Testis (tissue), 3 donors: ENCODE data around the gene MPP1. TPM values are rescaled to one million over a fixed set of nuclear protein-coding genes. Genes with fewer than 3 reads are reported as not detected.

Experiments used
- DNase-seq: peaks from one replicate; pipeline ENCODE4 v3.0.0-alpha.2; 2019
- H3K27ac ChIP-seq, 2 donors: fragments of 200-600 bp; sonication (generic); one replicate each; pipeline ENCODE4 v1.5.1; 2019
- H3K27me3 ChIP-seq: fragments of 200-600 bp; sonication (generic); one replicate; pipeline ENCODE4 v1.5.1; 2019
- H3K36me3 ChIP-seq: fragments of 200-600 bp; sonication (generic); one replicate; pipeline ENCODE4 v1.5.1; 2017; ENCODE audit warnings: low read depth; ENCODE audit errors: missing control alignments
- H3K4me1 ChIP-seq: fragments of 200-600 bp; sonication (generic); one replicate; pipeline ENCODE4 v1.5.1; 2019
- H3K4me3 ChIP-seq, 2 donors: fragments of 200-600 bp; sonication (generic); one replicate each; pipeline ENCODE4 v1.5.1; 2017 to 2019
- H3K9me3 ChIP-seq: fragments of 200-600 bp; sonication (generic); one replicate; pipeline ENCODE4 v1.5.1; 2017
- POLR2A ChIP-seq: fragments of 450-650 bp; IDR thresholded peaks from one replicate; pipeline ENCODE4 v1.6.1; 2017; ENCODE audit warnings: antibody characterized with exemption, mild to moderate bottlenecking, moderate library complexity
- WGBS, 2 donors: methylation state at CpG; one replicate each; pipeline ENCODE4 v1.1.5; 2018; 5-methylcytosine and 5-hydroxymethylcytosine counted together
- intact Hi-C: fragments of 100-400 bp; cut with DNase I; formaldehyde crosslinking; loops from one replicate; pipeline ENCODE4 v1.15.1; 2023; ENCODE audit warnings: low total_unique reads
- polyA plus RNA-seq: library from polyadenylated mRNA; stranded (reverse); fragments of 350-450 nt; fragmentation: Illumina TruSeq; extraction: RNeasy Lipid Tissue Mini Kit (QIAGEN cat#74804); gene quantifications from one replicate; pipeline ENCODE4 v1.2.3, GENCODE V29; 2014; ENCODE audit warnings: low read depth, low replicate concordance; ENCODE audit not compliant: insufficient read depth
- total RNA-seq, 2 donors: library from RNA; depleted of rRNA; stranded (reverse); fragments of >200 nt; gene quantifications; one replicate each; pipeline ENCODE4 v1.2.3, GENCODE V29; 2016
- TF ChIP-seq, protein P1 (sequence below), 3 experiments: fragments of 450-650 bp in 2 of 3; fragments of 200-600 bp in 1 of 3; sonication (generic) in 1 of 3; IDR thresholded peaks; one replicate each; pipeline ENCODE4 v1.5.1; 2016 to 2019; ENCODE audit warnings: antibody characterized with exemption in 3 of 3, mild to moderate bottlenecking in 2 of 3, moderate library complexity in 1 of 3

Gene MPP1
- total and polyA plus RNA-seq, 3 donors from 2014 or later = 21.9 to 46.2 (median 36.4) TPM

DNA sequence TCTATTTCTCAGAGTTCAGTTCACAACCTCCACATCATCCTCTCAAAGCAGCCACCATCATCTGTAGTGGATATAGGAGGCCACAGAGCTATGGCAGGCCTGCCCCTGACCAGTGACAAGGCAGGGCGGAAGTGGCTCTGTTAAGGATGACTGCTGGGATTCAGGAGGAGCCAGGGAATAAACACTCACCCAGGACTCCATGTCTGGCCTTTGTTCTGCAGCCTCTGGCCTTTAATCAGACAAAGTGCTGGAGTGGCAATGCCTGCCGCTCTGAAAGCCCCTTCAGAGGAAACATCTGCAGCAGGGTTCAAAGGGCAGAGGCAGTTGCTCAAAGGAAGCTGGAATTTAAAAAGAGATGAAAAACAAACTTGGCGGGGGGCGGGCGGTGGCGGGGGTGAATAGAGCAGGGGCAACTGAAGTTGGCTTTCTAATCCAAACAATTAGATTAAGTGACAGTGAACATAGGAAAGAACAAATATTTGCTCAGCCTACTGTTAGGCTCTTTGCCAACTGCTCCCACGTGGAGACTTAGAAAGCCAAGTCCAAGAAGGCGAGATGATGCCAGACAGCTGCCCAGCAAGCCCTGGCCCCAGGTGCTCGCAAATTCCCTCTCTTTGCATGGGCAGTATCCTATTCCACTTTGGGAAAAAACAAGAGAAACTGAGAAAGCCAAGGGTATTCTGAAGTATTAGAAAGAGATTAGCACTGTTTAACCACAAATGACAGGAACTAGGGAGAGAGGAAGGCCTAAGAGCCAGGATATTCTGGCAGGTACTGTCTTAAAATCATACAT is 5.5 kb downstream of the MPP1 start:
- intact Hi-C loops = no loop called here
- H3K36me3 ChIP-seq = no peaks in the 10 kb centered on the region
- TF ChIP-seq POLR2A = no peak
- TF ChIP-seq, protein P1, sequence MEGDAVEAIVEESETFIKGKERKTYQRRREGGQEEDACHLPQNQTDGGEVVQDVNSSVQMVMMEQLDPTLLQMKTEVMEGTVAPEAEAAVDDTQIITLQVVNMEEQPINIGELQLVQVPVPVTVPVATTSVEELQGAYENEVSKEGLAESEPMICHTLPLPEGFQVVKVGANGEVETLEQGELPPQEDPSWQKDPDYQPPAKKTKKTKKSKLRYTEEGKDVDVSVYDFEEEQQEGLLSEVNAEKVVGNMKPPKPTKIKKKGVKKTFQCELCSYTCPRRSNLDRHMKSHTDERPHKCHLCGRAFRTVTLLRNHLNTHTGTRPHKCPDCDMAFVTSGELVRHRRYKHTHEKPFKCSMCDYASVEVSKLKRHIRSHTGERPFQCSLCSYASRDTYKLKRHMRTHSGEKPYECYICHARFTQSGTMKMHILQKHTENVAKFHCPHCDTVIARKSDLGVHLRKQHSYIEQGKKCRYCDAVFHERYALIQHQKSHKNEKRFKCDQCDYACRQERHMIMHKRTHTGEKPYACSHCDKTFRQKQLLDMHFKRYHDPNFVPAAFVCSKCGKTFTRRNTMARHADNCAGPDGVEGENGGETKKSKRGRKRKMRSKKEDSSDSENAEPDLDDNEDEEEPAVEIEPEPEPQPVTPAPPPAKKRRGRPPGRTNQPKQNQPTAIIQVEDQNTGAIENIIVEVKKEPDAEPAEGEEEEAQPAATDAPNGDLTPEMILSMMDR (IDR thresholded peaks at IDR 0.05) = no peak
- H3K4me1 ChIP-seq = peaks cover 6% of the 10 kb centered on the region
- DNase-seq = peak; percentile 52
- WGBS, 2 donors = 52 to 69% methylated on average over 6 to 9 of the region's 9 CpGs
- H3K4me3 ChIP-seq = no peak overlapping the region
- H3K27ac ChIP-seq = no peak overlapping the region
- H3K9me3 ChIP-seq = no peaks in the 10 kb centered on the region
- no peaks in the 10 kb centered on the region for H3K27me3 ChIP-seq

DNA sequence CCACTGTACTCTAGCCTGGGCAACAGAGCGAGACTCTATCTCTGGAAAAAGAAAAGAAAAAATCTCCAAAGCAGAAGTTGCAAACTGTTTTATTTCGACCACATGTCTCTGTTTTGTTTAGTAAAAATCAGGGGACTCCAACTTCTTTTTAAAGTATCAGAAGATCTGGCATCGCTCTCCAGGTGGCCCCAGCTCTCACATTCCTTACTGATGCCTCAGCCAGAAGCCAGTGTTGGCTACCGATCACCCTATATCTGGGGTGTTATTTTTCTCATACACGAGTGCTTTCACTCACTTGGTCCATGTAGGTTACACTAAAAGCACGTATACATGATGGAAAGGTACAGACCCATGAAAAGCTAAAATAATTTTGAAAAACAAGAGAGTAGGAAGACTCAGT is 8.3 kb downstream of the MPP1 start:
- H3K4me3 ChIP-seq = no peak overlapping the region

DNA sequence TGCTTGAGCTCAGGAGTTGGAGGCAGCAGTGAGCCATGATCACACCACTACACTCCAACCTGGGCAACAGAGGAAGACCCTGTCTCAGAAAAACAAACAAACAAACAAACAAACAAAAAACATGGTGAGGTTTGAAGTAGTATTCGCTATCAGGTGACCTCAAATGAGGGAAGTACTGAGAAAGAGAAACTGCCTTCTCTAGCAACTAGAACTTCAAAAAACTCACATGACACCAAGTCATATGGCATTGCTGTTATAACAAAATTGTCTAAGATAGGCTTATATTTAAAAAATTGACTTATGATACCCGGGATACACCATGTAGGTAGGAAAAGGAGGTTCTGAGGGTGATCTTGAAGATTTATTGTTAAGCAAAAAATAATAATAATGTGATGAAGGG is 10.3 kb downstream of the MPP1 start:
- no peaks in the 10 kb centered on the region for H3K36me3 ChIP-seq
- 89 to 90% methylated on average over 2 of the region's 2 CpGs for WGBS, 2 donors
- TF ChIP-seq, protein P1 (IDR thresholded peaks at IDR 0.05) = no peak
- no peak for TF ChIP-seq POLR2A
- H3K9me3 ChIP-seq = no peaks in the 10 kb centered on the region
- H3K4me1 ChIP-seq = peaks cover 6% of the 10 kb centered on the region
- H3K27me3 ChIP-seq = no peaks in the 10 kb centered on the region
- intact Hi-C loops = no loop called here
- H3K27ac ChIP-seq = no peak overlapping the region
- no peak overlapping the region for H3K4me3 ChIP-seq
- DNase-seq = no peak

More for the DNA sequence above, 8.3 kb downstream of the MPP1 start:
- 77 to 85% methylated on average over 5 to 6 of the region's 6 CpGs for WGBS, 2 donors
- Histone ChIP-seq H3K27me3 (no peaks in the 10 kb centered on the region), H3K4me1 (peaks cover 6% of the 10 kb centered on the region), H3K36me3 (no peaks in the 10 kb centered on the region), H3K27ac (no peak overlapping the region), H3K9me3 (no peaks in the 10 kb centered on the region)
- no peak for DNase-seq
- no peak for TF ChIP-seq POLR2A
- TF ChIP-seq, protein P1 (IDR thresholded peaks at IDR 0.05) = no peak
- intact Hi-C loops = no loop called here

DNA sequence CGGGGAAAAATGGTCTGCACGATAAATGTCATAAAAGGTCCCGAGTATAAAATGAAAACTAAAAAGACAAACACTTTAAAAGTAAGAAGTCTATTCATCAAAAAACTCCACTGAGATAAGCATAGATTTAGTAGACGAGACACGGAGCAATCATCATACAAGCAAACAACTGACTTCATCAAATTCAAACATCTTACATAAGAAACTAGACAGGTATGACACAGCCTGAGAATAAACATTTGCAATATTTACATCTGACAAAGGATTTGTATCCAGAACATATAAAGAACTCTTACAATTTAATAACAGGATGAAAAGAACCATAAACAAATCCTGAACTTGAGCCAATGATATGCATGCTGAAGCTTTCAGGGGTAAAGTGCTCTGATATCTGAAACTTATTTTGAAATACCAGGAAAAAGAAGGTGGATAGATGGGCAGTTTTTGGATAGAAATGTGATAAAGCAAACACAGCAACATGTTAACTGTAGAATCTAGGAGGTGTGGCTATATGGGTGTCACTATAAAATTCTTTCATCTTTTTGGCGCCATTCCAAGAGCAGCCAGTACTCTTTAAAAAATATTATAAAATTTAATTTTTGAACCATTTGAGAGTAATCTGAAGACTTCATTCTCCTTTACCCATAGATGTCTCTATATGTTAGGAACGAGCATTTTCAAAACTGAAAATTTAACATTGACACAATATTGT is 12.0 kb downstream of the MPP1 start:
- 90 to 92% methylated on average over 7 of the region's 7 CpGs for WGBS, 2 donors
- H3K27ac ChIP-seq = no peak overlapping the region

More for the DNA sequence above, 12.0 kb downstream of the MPP1 start:
- H3K9me3 ChIP-seq = no peaks in the 10 kb centered on the region
- TF ChIP-seq, protein P1 (IDR thresholded peaks at IDR 0.05) = no peak
- no peak for TF ChIP-seq POLR2A
- H3K36me3 ChIP-seq = no peaks in the 10 kb centered on the region
- H3K4me1 ChIP-seq = no peaks in the 10 kb centered on the region
- no peaks in the 10 kb centered on the region for H3K27me3 ChIP-seq
- no peak for DNase-seq
- intact Hi-C loops = no loop called here
- no peak overlapping the region for H3K4me3 ChIP-seq
